Liver (tissue), 9 donors: ENCODE results near the gene DOK1. TPM values are rescaled to one million over a fixed set of nuclear protein-coding genes. Genes with fewer than 3 reads are reported as not detected.

ENCODE experiments used
- DNase-seq: peaks from one replicate; pipeline ENCODE4 v3.0.0-alpha.2; 2017; ENCODE audit warnings: low spot score
- H3K27ac ChIP-seq, 2 donors: one replicate each; pipeline ENCODE4 v1.7.0; 2013; ENCODE audit warnings: inconsistent platforms in 2 of 2, low read length in 2 of 2, control low read depth in 1 of 2, low read depth in 1 of 2, mild to moderate bottlenecking in 1 of 2
- H3K27me3 ChIP-seq, 4 donors: one replicate each; pipeline versions ENCODE4 v1.6.1 to v1.7.0; 2013; ENCODE audit warnings: low read length in 3 of 4, inconsistent platforms in 1 of 4, mild to moderate bottlenecking in 1 of 4, moderate library complexity in 1 of 4; ENCODE audit not compliant: control insufficient read depth in 4 of 4, insufficient read depth in 4 of 4
- H3K36me3 ChIP-seq, 4 donors: one replicate each; pipeline versions ENCODE4 v1.6.1 to v1.7.0; 2013; ENCODE audit warnings: low read length in 3 of 4, mild to moderate bottlenecking in 3 of 4, low read depth in 1 of 4, moderate library complexity in 1 of 4; ENCODE audit not compliant: control insufficient read depth in 4 of 4, insufficient read depth in 3 of 4
- H3K4me1 ChIP-seq, 4 donors: one replicate each; pipeline versions ENCODE4 v1.6.1 to v1.7.0; 2013; ENCODE audit warnings: low read length in 3 of 4, mild to moderate bottlenecking in 3 of 4, moderate library complexity in 1 of 4; ENCODE audit not compliant: control insufficient read depth in 4 of 4, insufficient read depth in 4 of 4
- H3K4me3 ChIP-seq, 3 donors: one replicate each; pipeline versions ENCODE4 v1.6.1 to v1.7.0; 2013; ENCODE audit warnings: low read length in 3 of 3, control low read depth in 1 of 3, low read depth in 1 of 3, mild to moderate bottlenecking in 1 of 3
- H3K9ac ChIP-seq, 2 donors: one replicate each; pipeline ENCODE4 v1.7.0; 2013; ENCODE audit warnings: low read length in 2 of 2, mild to moderate bottlenecking in 2 of 2, moderate library complexity in 2 of 2, control low read depth in 1 of 2, low read depth in 1 of 2
- H3K9me3 ChIP-seq, 4 donors: one replicate each; pipeline versions ENCODE4 v1.6.1 to v1.7.0; 2013; ENCODE audit warnings: low read length in 3 of 4; ENCODE audit not compliant: control insufficient read depth in 4 of 4
- ATF3 ChIP-seq: IDR thresholded peaks from 2 replicates; pipeline ENCODE4 v1.6.1; 2016; ENCODE audit warnings: antibody characterized with exemption
- EGR1 ChIP-seq, 2 donors: IDR thresholded peaks; 2 replicates each; pipeline ENCODE4 v1.6.1; 2016 to 2018; ENCODE audit warnings: antibody characterized with exemption in 2 of 2, low read depth in 2 of 2
- FOXA1 ChIP-seq: IDR thresholded peaks from 2 replicates; pipeline ENCODE4 v1.6.1; 2016; ENCODE audit warnings: antibody characterized with exemption
- GABPA ChIP-seq, 2 donors: IDR thresholded peaks in 1 of 2; conservative IDR thresholded peaks in 1 of 2; 2 replicates each; pipeline ENCODE4 v1.6.1; 2016; ENCODE audit warnings: antibody characterized with exemption in 2 of 2, mild to moderate bottlenecking in 1 of 2, moderate library complexity in 1 of 2
- HNF4A ChIP-seq, 2 donors: conservative IDR thresholded peaks; 2 replicates each; pipeline ENCODE4 v1.6.1; 2016; ENCODE audit warnings: antibody characterized with exemption in 2 of 2, mild to moderate bottlenecking in 2 of 2
- HNF4G ChIP-seq: IDR thresholded peaks from 2 replicates; pipeline ENCODE4 v1.6.1; 2016; ENCODE audit warnings: antibody characterized with exemption
- JUND ChIP-seq, 2 donors: IDR thresholded peaks; 2 replicates each; pipeline ENCODE4 v1.6.1; 2016; ENCODE audit warnings: antibody characterized with exemption in 2 of 2
- NR2F2 ChIP-seq: IDR thresholded peaks from 2 replicates; pipeline ENCODE4 v1.6.1; 2016; ENCODE audit warnings: antibody characterized with exemption
- RAD21 ChIP-seq, 2 donors: IDR thresholded peaks; 2 replicates each; pipeline ENCODE4 v1.6.1; 2016; ENCODE audit warnings: antibody characterized with exemption in 2 of 2, mild to moderate bottlenecking in 2 of 2
- REST ChIP-seq: IDR thresholded peaks from 2 replicates; pipeline ENCODE4 v1.6.1; 2016; ENCODE audit warnings: antibody characterized with exemption, mild to moderate bottlenecking
- RXRA ChIP-seq, 2 donors: IDR thresholded peaks; 2 replicates each; pipeline ENCODE4 v1.6.1; 2017 to 2018; ENCODE audit warnings: antibody characterized with exemption in 2 of 2, mild to moderate bottlenecking in 1 of 2
- SP1 ChIP-seq: IDR thresholded peaks from 2 replicates; pipeline ENCODE4 v1.6.1; 2018; ENCODE audit warnings: antibody characterized with exemption, mild to moderate bottlenecking
- TAF1 ChIP-seq: conservative IDR thresholded peaks from 2 replicates; pipeline ENCODE4 v1.6.1; 2016; ENCODE audit warnings: antibody characterized with exemption, mild to moderate bottlenecking
- YY1 ChIP-seq: IDR thresholded peaks from 2 replicates; pipeline ENCODE4 v1.6.1; 2016; ENCODE audit warnings: antibody characterized with exemption, mild to moderate bottlenecking
- ZBTB33 ChIP-seq: IDR thresholded peaks from 2 replicates; pipeline ENCODE4 v1.6.1; 2016; ENCODE audit warnings: antibody characterized with exemption
- WGBS: extraction: QIAGEN DNeasy Blood & Tissue Kit; methylation state at CpG from one replicate; pipeline ENCODE4 v1.1.7; 2013; 5-methylcytosine and 5-hydroxymethylcytosine counted together
- polyA plus RNA-seq, 2 donors: library from polyadenylated mRNA; stranded (reverse) in 1 of 2; unstranded in 1 of 2; fragments of 200-250 nt in 1 of 2; fragments of >200 nt in 1 of 2; fragmentation: Nextera tagmentation in 1 of 2; extraction: Ambion mirVana in 1 of 2; gene quantifications; one replicate each; pipeline versions ENCODE4 v1.2.1 to v1.2.3, GENCODE V29; 2013 to 2015
- total RNA-seq, 2 donors: library from RNA; depleted of rRNA; stranded (reverse); fragments of >200 nt; gene quantifications; one replicate each; pipeline ENCODE4 v1.2.3, GENCODE V29; 2014
- TF ChIP-seq, protein P1 (sequence below): fragments of 150-350 bp; IDR thresholded peaks from 2 replicates; pipeline ENCODE4 v1.5.1; 2017; ENCODE audit warnings: improper control_type of control experiment, low read depth, low read length; ENCODE audit not compliant: missing input control
- donor health status: healthy.
- donor health status: healthy.
- donor health status: healthy.
- donor health status: healthy.
- donor health status: healthy.

DOK1 gene
- total and polyA plus RNA-seq, 4 donors = 2.0 to 8.6 (median 4.1) TPM

- H3K4me1 ChIP-seq = no peaks in the 10 kb centered on the region
- peak overlapping the region in 1 of 2 donors; percentile 22 for H3K9ac ChIP-seq
- no peak overlapping the region for H3K27ac ChIP-seq
- H3K4me3 ChIP-seq = no peak overlapping the region
- TF ChIP-seq YY1 = no peak
- no peak for TF ChIP-seq REST
- no peak for TF ChIP-seq GABPA (IDR thresholded peaks at IDR 0.05 in 1 of 2, conservative IDR thresholded peaks at IDR 0.05 in 1 of 2)
- TF ChIP-seq FOXA1 = no peak
- no peak for TF ChIP-seq ZBTB33
- TF ChIP-seq TAF1 = no peak
- TF ChIP-seq RXRA (IDR thresholded peaks at IDR 0.05) = no peak
- TF ChIP-seq HNF4G = no peak
- 56% methylated on average over 7 of the region's 7 CpGs for WGBS
- peaks cover 0 to 3% (median 0%) of the 10 kb centered on the region in 4 donors for H3K27me3 ChIP-seq
- no peaks in the 10 kb centered on the region for H3K36me3 ChIP-seq
- H3K9me3 ChIP-seq = no peaks in the 10 kb centered on the region
- DNase-seq = no peak
Measured at GRCh38 chr2:74573747-74574562, 19.4 kb downstream of the DOK1 start.

DNA sequence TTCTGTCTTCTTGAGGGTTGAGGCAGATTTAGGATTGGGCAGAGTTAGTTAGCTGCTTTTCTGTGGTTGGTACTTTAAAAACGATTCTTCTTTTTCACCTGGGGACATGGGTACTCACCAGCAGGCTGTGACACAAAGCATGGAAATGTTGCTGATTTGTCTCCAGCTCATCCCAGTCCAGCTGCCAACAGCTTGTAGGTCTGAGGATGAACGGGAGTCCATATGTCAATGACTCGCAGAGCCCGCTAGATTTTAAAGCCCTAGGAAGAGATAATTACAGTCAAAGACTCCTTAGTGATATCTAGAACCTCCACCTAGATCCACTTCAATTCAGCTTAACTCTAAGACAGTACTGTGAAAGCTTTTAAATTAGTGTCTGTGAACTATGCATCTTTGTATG lies 20.8 kb downstream of the DOK1 start:
- Histone ChIP-seq H3K27ac (no peak overlapping the region), H3K4me3 (no peak overlapping the region), H3K9ac (no peak overlapping the region), H3K36me3 (no peaks in the 10 kb centered on the region), H3K9me3 (no peaks in the 10 kb centered on the region), H3K4me1 (no peaks in the 10 kb centered on the region), H3K27me3 (peaks cover 0 to 3% (median 0%) of the 10 kb centered on the region in 4 donors)
- WGBS = 85% methylated on average over 4 of the region's 4 CpGs
- no peak for TF ChIP-seq HNF4A (conservative IDR thresholded peaks at IDR 0.05)
- TF ChIP-seq TAF1 = no peak
- TF ChIP-seq JUND (IDR thresholded peaks at IDR 0.05) = no peak
- no peak for TF ChIP-seq NR2F2
- TF ChIP-seq RAD21 (IDR thresholded peaks at IDR 0.05) = no peak
- no peak for TF ChIP-seq ATF3
- TF ChIP-seq ZBTB33 = no peak
- no peak for TF ChIP-seq GABPA (IDR thresholded peaks at IDR 0.05 in 1 of 2, conservative IDR thresholded peaks at IDR 0.05 in 1 of 2)
- no peak for TF ChIP-seq EGR1 (IDR thresholded peaks at IDR 0.05; ENCODE audit: low read depth in 2 of 2)
- TF ChIP-seq, protein P1, sequence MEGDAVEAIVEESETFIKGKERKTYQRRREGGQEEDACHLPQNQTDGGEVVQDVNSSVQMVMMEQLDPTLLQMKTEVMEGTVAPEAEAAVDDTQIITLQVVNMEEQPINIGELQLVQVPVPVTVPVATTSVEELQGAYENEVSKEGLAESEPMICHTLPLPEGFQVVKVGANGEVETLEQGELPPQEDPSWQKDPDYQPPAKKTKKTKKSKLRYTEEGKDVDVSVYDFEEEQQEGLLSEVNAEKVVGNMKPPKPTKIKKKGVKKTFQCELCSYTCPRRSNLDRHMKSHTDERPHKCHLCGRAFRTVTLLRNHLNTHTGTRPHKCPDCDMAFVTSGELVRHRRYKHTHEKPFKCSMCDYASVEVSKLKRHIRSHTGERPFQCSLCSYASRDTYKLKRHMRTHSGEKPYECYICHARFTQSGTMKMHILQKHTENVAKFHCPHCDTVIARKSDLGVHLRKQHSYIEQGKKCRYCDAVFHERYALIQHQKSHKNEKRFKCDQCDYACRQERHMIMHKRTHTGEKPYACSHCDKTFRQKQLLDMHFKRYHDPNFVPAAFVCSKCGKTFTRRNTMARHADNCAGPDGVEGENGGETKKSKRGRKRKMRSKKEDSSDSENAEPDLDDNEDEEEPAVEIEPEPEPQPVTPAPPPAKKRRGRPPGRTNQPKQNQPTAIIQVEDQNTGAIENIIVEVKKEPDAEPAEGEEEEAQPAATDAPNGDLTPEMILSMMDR = no peak
- TF ChIP-seq RXRA (IDR thresholded peaks at IDR 0.05) = no peak
- TF ChIP-seq YY1 = no peak
- TF ChIP-seq FOXA1 = no peak
- no peak for TF ChIP-seq REST
- TF ChIP-seq HNF4G = no peak
- TF ChIP-seq SP1 = no peak
- DNase-seq = no peak
